Caco-2 (cell line): ENCODE results near the gene DDI2. TPM values are rescaled to one million over a fixed set of nuclear protein-coding genes. Genes with fewer than 3 reads are reported as not detected.

Source experiments
- BruUV-seq: library from RNA; stranded (reverse); fragments of 400-500 nt; replicated peaks from 2 replicates; lab custom pipeline; 2021; lab: Mats Ljungman, UMichigan
- CTCF ChIA-PET: fragments of 300-600 bp; sonication (Branson Sonifier 250); formaldehyde crosslinking; loops from one replicate; lab custom pipeline; 2022; ENCODE audit warnings: antibody characterized with exemption; lab: Charles Lee
- POLR2A ChIA-PET: fragments of 300-600 bp; sonication (Branson Sonifier 250); formaldehyde crosslinking; loops from one replicate; lab custom pipeline; 2022; ENCODE audit warnings: antibody characterized with exemption; lab: Charles Lee
- DNase-seq, 2 experiments: peaks; one replicate each; pipeline versions ENCODE4 v3.0.0 to v3.0.0-alpha.2; 2020 to 2022
- H3K27me3 ChIP-seq: replicated peaks from 2 replicates; pipeline ENCODE4 v1.6.0; 2011; ENCODE audit warnings: low read length; ENCODE audit not compliant: control insufficient read depth, insufficient read depth
- H3K36me3 ChIP-seq: 2 replicates; pipeline ENCODE4 v1.5.1; 2011; ENCODE audit warnings: low read length; ENCODE audit not compliant: control insufficient read depth, insufficient read depth
- H3K4me1 ChIP-seq: fragments of 250-450 bp; sonication (Bioruptor Pico); 2 replicates; pipeline ENCODE4 v1.5.1; 2020; ENCODE audit warnings: mild to moderate bottlenecking
- H3K4me3 ChIP-seq: 2 replicates; pipeline ENCODE4 v1.5.1; 2011; ENCODE audit warnings: low read depth, mild to moderate bottlenecking, control low read depth, low read length
- H3K9me3 ChIP-seq: fragments of 250-450 bp; sonication (Bioruptor Pico); 2 replicates; pipeline ENCODE4 v1.5.1; 2020; ENCODE audit warnings: mild to moderate bottlenecking, moderate library complexity
- H3K27ac Mint-ChIP-seq: one replicate; pipeline ENCODE4 v1.8.0; 2022; ENCODE audit warnings: mixed read lengths; ENCODE audit not compliant: unreplicated experiment
- H3K27me3 Mint-ChIP-seq: one replicate; pipeline ENCODE4 v1.8.0; 2022; ENCODE audit warnings: mixed read lengths; ENCODE audit not compliant: insufficient read depth, unreplicated experiment
- H3K36me3 Mint-ChIP-seq: one replicate; pipeline ENCODE4 v1.8.0; 2022; ENCODE audit warnings: mild to moderate bottlenecking, mixed read lengths; ENCODE audit not compliant: insufficient read depth, unreplicated experiment
- H3K4me1 Mint-ChIP-seq: one replicate; pipeline ENCODE4 v1.8.0; 2022; ENCODE audit warnings: low read depth, mixed read lengths; ENCODE audit not compliant: unreplicated experiment
- H3K4me3 Mint-ChIP-seq: one replicate; pipeline ENCODE4 v1.8.0; 2022; ENCODE audit warnings: mild to moderate bottlenecking, moderate library complexity, mixed read lengths; ENCODE audit not compliant: unreplicated experiment
- H3K9me3 Mint-ChIP-seq: one replicate; pipeline ENCODE4 v1.8.0; 2022; ENCODE audit warnings: mixed read lengths; ENCODE audit not compliant: unreplicated experiment
- intact Hi-C: fragments of 100-400 bp; cut with micrococcal nuclease; formaldehyde crosslinking; loops from one replicate; pipeline ENCODE4 v1.10.0; 2022; ENCODE audit not compliant: unreplicated experiment
- total RNA-seq: library from RNA; stranded (reverse); gene quantifications from 2 replicates; pipeline ENCODE4 v1.2.3, GENCODE V29; 2022
- TF ChIP-seq, protein P1 (sequence below), 2 experiments: fragments of 200-600 bp in 1 of 2; IDR thresholded peaks; 1 replicate in 1 of 2; 2 replicates in 1 of 2; pipeline versions ENCODE4 v1.5.1 to v1.8.0; 2011 to 2022; ENCODE audit warnings: antibody characterized with exemption in 1 of 2, control low read depth in 1 of 2, inconsistent platforms in 1 of 2, low read depth in 1 of 2, low read length in 1 of 2, mild to moderate bottlenecking in 1 of 2, moderate library complexity in 1 of 2; ENCODE audit not compliant: insufficient read depth in 1 of 2, severe bottlenecking in 1 of 2, unreplicated experiment in 1 of 2

Gene DDI2
- total RNA-seq, 1 experiment from 2014 or later, result 53.4 TPM

DNA sequence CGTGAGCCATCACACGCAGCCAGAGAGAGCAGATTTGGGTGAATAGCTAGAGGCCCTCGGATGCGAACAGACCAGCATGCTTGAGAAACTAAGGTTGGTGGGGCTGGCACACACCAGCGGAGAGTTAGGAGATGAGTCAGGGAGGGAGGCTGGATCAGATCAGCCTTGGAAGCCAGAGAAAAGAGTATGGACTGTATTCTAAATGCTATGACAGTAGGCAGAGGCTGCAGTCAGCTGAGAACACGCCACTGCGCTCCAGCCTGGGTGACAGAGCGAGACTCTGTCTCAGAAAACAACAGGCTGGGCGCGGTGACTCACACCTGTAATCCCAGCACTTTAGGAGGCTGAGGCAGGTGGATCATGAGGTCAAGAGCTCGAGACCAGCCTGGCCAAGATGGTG, 62.9 kb downstream of the DDI2 start:
- no TSS peak for BruUV-seq

DNA sequence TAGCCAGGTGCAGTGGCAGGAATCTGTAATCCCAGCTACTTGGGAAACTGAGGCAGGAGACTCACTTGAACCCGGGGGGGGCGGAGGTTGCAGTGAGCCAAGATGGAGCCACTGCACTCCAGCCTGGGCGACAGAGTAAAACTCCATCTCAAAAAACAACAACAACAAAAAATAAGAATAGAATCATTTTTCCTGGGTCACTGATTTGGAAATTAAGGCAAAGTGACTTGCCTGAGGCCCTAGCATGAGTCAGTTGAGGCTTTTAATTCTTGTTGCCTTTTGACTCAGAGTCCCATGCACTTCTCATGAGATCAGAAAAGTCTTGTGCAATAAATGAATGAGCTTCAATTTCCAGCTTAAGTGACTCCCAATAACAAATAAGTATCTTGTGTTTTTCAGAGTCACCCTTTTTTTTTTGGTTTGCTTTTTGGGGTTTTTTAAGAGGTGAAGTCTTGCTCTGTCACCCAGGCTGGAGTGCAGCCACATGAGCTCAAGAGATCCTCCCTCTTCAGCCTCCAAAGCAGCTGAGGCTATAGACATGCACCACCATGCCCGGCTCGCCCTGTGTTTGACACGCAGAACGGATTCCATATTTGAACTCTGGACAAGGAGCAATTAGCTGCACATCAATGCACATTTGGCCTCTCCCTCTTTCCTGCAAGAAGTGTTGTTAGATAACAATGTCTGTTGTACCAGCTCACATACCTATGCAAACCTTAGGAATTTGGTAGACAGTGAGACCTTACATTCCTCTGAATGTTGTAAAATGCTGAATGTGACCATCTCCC, 63.5 kb downstream of the DDI2 start:
- peak overlapping the region; percentile 56 for H3K27ac Mint-ChIP-seq
- H3K27me3 Mint-ChIP-seq, result no peaks in the 10 kb centered on the region
- DNase-seq, result peak; percentile 33 to 55
- no peaks in the 10 kb centered on the region for H3K27me3 ChIP-seq
- H3K4me3 Mint-ChIP-seq, result no peak overlapping the region
- TF ChIP-seq, protein P1, sequence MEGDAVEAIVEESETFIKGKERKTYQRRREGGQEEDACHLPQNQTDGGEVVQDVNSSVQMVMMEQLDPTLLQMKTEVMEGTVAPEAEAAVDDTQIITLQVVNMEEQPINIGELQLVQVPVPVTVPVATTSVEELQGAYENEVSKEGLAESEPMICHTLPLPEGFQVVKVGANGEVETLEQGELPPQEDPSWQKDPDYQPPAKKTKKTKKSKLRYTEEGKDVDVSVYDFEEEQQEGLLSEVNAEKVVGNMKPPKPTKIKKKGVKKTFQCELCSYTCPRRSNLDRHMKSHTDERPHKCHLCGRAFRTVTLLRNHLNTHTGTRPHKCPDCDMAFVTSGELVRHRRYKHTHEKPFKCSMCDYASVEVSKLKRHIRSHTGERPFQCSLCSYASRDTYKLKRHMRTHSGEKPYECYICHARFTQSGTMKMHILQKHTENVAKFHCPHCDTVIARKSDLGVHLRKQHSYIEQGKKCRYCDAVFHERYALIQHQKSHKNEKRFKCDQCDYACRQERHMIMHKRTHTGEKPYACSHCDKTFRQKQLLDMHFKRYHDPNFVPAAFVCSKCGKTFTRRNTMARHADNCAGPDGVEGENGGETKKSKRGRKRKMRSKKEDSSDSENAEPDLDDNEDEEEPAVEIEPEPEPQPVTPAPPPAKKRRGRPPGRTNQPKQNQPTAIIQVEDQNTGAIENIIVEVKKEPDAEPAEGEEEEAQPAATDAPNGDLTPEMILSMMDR (IDR thresholded peaks at IDR 0.05; ENCODE audit: insufficient read depth in 1 of 2, low read depth in 1 of 2, low read length in 1 of 2, severe bottlenecking in 1 of 2, unreplicated experiment in 1 of 2), result no peak
- peaks cover 38% of the 10 kb centered on the region for H3K4me1 Mint-ChIP-seq
- CTCF ChIA-PET, result interaction anchor here (0.6 kb wide), 1 partner anchor 472 kb away, joined by 3 read pairs; no protein-coding TSS in a partner anchor
- peaks cover 32% of the 10 kb centered on the region for H3K4me1 ChIP-seq
- H3K9me3 ChIP-seq, result 0 out of 2 replicates have a peak, but pooled peaks cover 5% of the 10 kb centered on the region
- no peak overlapping the region for H3K4me3 ChIP-seq
- H3K36me3 Mint-ChIP-seq, result no peaks in the 10 kb centered on the region
- no TSS peak for BruUV-seq
- POLR2A ChIA-PET, result no interaction called here
- H3K9me3 Mint-ChIP-seq, result no peaks in the 10 kb centered on the region
- no peaks in the 10 kb centered on the region for H3K36me3 ChIP-seq
- intact Hi-C loops, result loop anchor here (10.0 kb wide), 1 partner anchor 64 kb away; the partner anchor contains the start of gene TMEM82

More for the DNA sequence above, 62.9 kb downstream of the DDI2 start:
- peaks cover 32% of the 10 kb centered on the region for H3K4me1 ChIP-seq
- Mint-ChIP-seq H3K27me3 (no peaks in the 10 kb centered on the region), H3K27ac (no peak overlapping the region), H3K36me3 (no peaks in the 10 kb centered on the region), H3K4me1 (peaks cover 33% of the 10 kb centered on the region), H3K4me3 (no peak overlapping the region), H3K9me3 (no peaks in the 10 kb centered on the region)
- no peaks in the 10 kb centered on the region for H3K27me3 ChIP-seq
- DNase-seq, result no peak
- no peak overlapping the region for H3K4me3 ChIP-seq
- CTCF ChIA-PET, result interaction anchor here (0.6 kb wide), 1 partner anchor 473 kb away, joined by 3 read pairs; no protein-coding TSS in a partner anchor
- POLR2A ChIA-PET, result no interaction called here
- intact Hi-C loops, result loop anchor here (10.0 kb wide), 1 partner anchor 65 kb away; the partner anchor contains the start of gene TMEM82
- TF ChIP-seq, protein P1 (IDR thresholded peaks at IDR 0.05; ENCODE audit: insufficient read depth in 1 of 2, low read depth in 1 of 2, low read length in 1 of 2, severe bottlenecking in 1 of 2, unreplicated experiment in 1 of 2), result no peak
- H3K36me3 ChIP-seq, result no peaks in the 10 kb centered on the region
- H3K9me3 ChIP-seq, result 0 out of 2 replicates have a peak, but pooled peaks cover 5% of the 10 kb centered on the region

DNA sequence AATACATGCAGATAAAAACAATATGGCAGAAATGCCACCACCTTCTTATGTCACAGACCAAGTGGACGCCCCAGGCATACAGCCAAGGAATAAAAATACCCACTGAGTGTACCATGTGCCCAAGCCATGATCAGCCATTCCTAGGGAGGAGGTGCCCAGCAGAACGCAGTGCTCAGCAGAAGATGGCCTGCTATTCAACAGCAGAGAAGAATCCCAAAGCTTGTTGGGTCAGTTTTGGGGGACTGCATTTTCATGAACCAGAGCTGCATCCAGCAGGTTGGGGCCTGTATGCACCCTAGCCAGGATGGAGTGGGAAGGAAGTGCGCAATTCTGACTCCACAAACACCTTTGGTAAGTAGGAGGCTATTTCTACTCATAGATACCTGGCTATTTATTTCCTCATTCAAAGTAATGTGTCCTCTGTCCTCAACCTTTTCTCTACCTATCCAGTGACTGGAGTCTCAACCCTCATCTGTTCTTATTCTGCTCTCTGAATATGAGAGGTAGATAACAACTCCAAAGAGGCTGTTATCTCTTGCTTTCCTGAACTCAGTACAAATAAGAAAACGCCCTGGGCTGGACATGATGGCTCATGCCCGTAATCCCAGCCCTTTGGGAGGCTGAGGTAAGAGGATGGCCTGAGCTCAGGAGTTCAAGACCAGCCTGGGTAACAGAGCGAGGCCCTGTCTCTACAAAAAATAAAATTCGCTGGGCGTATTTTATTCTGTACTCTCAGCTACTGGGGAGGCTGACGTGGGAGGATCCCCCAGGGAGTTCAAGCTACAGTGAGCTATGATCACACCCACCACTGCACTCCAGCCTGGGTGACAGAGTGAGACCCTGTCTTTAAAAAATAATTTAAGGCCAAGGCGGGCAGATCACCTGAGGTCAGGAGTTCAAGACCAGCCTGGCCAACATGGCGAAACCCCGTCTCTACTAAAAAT, 64.4 kb downstream of the DDI2 start:
- intact Hi-C loops, result loop anchor here (10.0 kb wide), 1 partner anchor 63 kb away; the partner anchor contains the start of gene TMEM82
- no peaks in the 10 kb centered on the region for H3K27me3 ChIP-seq
- H3K36me3 ChIP-seq, result no peaks in the 10 kb centered on the region
- POLR2A ChIA-PET, result no interaction called here
- Mint-ChIP-seq H3K36me3 (no peaks in the 10 kb centered on the region), H3K4me3 (no peak overlapping the region), H3K9me3 (no peaks in the 10 kb centered on the region), H3K27me3 (no peaks in the 10 kb centered on the region), H3K4me1 (peaks cover 40% of the 10 kb centered on the region), H3K27ac (peak overlapping the region; percentile 56)
- H3K4me3 ChIP-seq, result no peak overlapping the region
- CTCF ChIA-PET, result interaction anchor here (0.6 kb wide), 1 partner anchor 133 kb away, joined by 6 read pairs; no protein-coding TSS in a partner anchor
- TF ChIP-seq, protein P1 (IDR thresholded peaks at IDR 0.05; ENCODE audit: insufficient read depth in 1 of 2, low read depth in 1 of 2, low read length in 1 of 2, severe bottlenecking in 1 of 2, unreplicated experiment in 1 of 2), result no peak
- 0 out of 2 replicates have a peak, but pooled peaks cover 5% of the 10 kb centered on the region for H3K9me3 ChIP-seq
- DNase-seq, result no peak
- peaks cover 36% of the 10 kb centered on the region for H3K4me1 ChIP-seq
- no TSS peak for BruUV-seq
